IPS-15b (cell line): ENCODE data around the gene FAM120A.

ENCODE experiments used
- H3K27me3 ChIP-seq: one replicate; pipeline ENCODE4 v1.6.1; 2013; ENCODE audit warnings: low read length; ENCODE audit not compliant: control insufficient read depth, insufficient read depth
- H3K36me3 ChIP-seq: one replicate; pipeline ENCODE4 v1.6.1; 2013; ENCODE audit warnings: low read length; ENCODE audit not compliant: control insufficient read depth, insufficient read depth
- H3K4me1 ChIP-seq: one replicate; pipeline ENCODE4 v1.6.1; 2013; ENCODE audit warnings: mild to moderate bottlenecking, low read length; ENCODE audit not compliant: control insufficient read depth, insufficient read depth
- H3K4me3 ChIP-seq: one replicate; pipeline ENCODE4 v1.5.1; 2013; ENCODE audit warnings: low read depth, low read length
- H3K9ac ChIP-seq: one replicate; pipeline ENCODE4 v1.6.1; 2013; ENCODE audit warnings: low read depth, mild to moderate bottlenecking, low read length
- H3K9me3 ChIP-seq: one replicate; pipeline ENCODE4 v1.6.1; 2013; ENCODE audit warnings: mild to moderate bottlenecking, low read length; ENCODE audit not compliant: control insufficient read depth, insufficient read depth

FAM120A gene

DNA sequence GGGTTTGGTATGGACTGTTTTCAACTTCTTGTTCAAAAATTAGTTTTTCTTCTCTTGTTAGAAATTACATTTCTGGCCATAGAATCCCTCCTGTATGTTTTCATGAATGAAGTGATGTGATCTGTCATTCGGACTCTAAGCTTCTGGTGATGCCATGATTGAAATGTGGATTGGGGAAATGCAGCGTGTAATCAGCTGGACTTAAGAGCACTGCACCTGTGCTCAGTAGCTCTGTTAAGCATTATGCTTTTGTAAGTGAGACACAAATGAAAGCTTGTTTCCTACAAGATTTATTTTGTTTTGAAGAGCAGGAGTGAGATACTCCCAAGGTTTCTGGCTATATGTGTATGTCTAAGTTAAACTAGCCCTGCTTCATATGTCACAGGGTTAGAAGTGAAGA is 25.9 kb downstream of the FAM120A start:
- H3K9me3 ChIP-seq, result no peaks in the 10 kb centered on the region
- no peaks in the 10 kb centered on the region for H3K36me3 ChIP-seq
- peaks cover 3% of the 10 kb centered on the region for H3K4me1 ChIP-seq
- no peaks in the 10 kb centered on the region for H3K27me3 ChIP-seq
- no peak overlapping the region for H3K4me3 ChIP-seq
- H3K9ac ChIP-seq, result no peak overlapping the region

DNA sequence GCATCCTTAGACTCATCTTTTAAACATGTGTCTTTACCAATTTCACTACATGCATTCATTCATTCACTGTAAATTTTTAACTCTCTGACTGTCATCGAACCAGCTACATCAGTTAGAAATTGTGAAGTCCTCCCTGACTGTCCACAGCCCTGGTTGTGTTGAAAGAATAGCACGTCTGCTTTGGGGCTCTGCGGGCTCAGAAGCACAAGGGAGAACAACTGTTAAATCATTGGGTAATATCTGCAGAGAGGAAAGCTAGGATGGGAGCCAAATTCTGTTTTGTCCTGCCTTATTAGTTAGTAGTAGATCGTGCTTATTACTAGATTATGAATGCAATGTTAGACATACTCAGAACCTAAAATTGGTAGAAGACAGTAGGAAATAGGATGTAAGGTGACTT is 28.2 kb downstream of the FAM120A start:
- H3K4me3 ChIP-seq, result no peak overlapping the region
- H3K9ac ChIP-seq, result no peak overlapping the region
- no peaks in the 10 kb centered on the region for H3K9me3 ChIP-seq
- no peaks in the 10 kb centered on the region for H3K27me3 ChIP-seq
- H3K4me1 ChIP-seq, result peaks cover 3% of the 10 kb centered on the region
- no peaks in the 10 kb centered on the region for H3K36me3 ChIP-seq

DNA sequence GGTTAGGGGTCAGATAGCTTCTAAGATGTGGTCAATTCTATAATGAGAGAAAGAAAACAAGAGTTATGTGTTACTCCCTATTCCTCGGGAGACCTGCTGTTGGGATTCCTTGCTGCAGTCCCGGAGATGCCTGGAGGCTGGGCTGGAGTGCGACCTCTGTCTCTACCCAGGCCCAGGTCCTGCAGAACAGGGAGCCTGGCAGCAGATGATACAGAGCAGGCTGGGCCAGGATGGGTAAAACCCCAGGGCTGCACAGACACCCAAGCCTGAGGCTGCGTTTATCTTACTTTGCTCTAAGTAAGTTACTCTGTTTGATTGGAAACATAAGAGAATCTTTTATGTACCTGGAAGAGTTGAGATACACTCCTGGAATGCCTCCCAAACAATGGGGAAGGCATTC is 28.8 kb downstream of the FAM120A start:
- Histone ChIP-seq H3K4me3 (no peak overlapping the region), H3K9me3 (no peaks in the 10 kb centered on the region), H3K36me3 (no peaks in the 10 kb centered on the region), H3K27me3 (no peaks in the 10 kb centered on the region), H3K4me1 (peaks cover 3% of the 10 kb centered on the region), H3K9ac (no peak overlapping the region)

DNA sequence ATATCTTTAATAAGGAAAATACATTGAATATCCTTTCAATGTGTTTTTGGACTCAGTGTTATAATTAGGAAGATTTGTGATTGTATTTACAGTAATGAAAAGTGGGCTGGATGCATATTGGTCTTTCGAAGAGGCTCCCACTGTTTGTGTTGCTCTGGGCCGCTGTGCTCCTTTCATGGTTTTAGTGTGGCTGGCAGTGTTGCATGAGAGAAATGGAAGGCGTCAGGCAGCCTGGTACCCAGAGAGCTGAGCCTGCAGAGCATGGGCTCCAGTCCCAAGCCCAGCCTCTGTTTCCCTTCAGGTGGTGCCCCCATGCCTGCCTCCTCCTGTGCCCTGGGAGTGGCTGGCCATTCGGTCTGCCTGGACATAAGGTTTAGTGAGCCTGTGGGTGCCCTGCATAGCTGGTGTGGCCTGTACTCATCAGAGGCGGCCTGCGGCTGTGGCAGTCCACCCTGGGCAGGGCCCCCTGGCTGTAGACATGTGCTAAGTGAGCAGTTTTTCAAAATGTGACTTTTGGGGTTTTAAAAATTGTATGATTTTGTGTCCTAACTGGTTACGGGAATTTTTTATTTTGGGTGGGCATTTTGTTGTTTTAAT is 29.3 kb downstream of the FAM120A start:
- no peak overlapping the region for H3K9ac ChIP-seq
- H3K4me3 ChIP-seq, result no peak overlapping the region
- H3K27me3 ChIP-seq, result no peaks in the 10 kb centered on the region
- no peaks in the 10 kb centered on the region for H3K9me3 ChIP-seq
- no peaks in the 10 kb centered on the region for H3K36me3 ChIP-seq
- H3K4me1 ChIP-seq, result peaks cover 3% of the 10 kb centered on the region

DNA sequence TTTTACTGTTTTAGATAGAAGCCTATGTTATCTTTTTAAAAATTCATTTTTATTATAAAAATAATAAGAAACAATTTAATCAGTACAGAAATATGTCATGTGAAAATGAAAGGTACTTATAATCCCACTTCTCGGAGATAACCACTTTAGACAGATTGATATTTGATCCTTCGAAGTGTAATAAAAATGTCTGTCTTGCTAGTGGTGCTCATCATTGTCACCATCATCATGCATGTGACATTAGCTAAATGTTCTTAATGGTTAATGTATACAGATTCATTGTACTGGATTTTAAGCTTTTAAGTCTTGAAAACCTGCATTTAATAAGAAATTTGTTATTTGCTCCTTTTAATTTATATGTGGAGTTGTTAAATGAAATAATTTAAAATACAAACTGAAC is 32.0 kb downstream of the FAM120A start:
- Histone ChIP-seq H3K4me1 (peaks cover 3% of the 10 kb centered on the region), H3K9ac (no peak overlapping the region), H3K4me3 (no peak overlapping the region), H3K36me3 (no peaks in the 10 kb centered on the region), H3K27me3 (no peaks in the 10 kb centered on the region), H3K9me3 (no peaks in the 10 kb centered on the region)

DNA sequence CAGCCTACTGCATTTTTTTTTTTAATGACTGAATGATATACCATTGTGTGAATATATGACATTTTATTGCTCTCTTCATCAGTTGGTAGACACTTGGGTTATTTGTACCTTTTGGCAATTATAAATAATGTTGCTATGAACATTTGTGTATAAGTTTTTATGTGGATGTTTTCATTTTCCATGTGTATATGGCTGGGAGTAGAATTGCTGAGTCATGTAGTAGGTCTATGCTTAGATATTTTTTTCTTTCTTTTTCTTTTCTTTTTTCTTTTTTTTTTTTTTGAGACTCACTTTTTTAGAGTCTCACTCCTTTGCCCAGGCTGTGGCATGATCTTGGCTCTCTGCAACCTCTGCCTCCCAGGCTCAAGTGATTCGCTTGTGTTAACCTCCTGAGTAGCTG is 34.8 kb downstream of the FAM120A start:
- Histone ChIP-seq H3K36me3 (no peaks in the 10 kb centered on the region), H3K9ac (no peak overlapping the region), H3K4me1 (no peaks in the 10 kb centered on the region)

DNA sequence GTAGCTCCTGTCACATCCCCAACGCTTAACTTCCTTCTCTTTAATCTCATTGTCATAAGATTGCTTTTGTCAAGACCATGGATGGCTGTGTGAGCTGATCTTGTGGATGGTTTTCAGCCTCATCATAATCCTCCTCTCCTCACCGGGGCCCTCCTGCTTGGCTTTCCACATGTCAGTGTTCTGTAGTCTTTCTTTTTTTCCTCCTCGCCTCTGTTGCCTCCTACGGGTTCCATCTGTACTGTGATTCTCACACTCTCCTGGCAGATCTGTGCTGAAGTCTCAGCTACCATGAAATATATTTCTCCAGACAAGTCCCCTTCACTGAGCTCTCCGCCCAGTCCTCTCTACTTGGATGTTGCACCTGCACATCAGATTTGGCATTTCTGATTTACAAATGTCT is 36.8 kb downstream of the FAM120A start:
- Histone ChIP-seq H3K27me3 (no peaks in the 10 kb centered on the region), H3K4me3 (no peak overlapping the region), H3K9ac (no peak overlapping the region), H3K4me1 (no peaks in the 10 kb centered on the region), H3K36me3 (no peaks in the 10 kb centered on the region), H3K9me3 (no peaks in the 10 kb centered on the region)

More for the DNA sequence above, 34.8 kb downstream of the FAM120A start:
- H3K9me3 ChIP-seq, result no peaks in the 10 kb centered on the region
- H3K4me3 ChIP-seq, result no peak overlapping the region
- no peaks in the 10 kb centered on the region for H3K27me3 ChIP-seq

DNA sequence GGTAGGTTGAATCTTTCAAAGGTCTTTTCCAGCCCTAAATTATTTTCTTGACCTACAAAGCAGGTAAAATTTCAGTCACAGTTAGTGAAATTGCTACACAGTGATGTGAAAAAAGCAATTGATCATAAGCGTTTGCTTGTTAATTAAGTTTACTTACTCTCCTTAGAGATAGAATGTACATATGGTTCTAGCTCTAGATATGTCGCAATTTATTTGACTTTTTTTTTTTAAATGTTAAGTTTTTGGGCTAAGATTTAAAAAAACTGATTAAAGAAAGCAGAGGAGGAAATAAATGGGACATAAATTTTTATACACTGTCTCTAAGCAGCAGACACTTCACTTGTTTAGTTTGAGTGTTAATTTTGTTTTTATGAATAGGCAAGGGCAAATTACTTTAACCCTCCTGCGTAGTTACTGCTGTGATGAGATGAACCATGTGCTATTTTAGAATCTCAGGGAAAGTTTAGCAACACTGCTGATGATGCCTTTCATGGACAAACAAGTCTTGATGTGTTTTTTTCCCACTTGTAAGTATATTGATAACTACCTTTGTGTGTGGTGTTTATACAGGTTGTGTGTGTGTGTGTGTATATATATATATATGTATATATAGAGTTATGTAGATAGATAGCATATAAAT is 40.2 kb downstream of the FAM120A start:
- no peaks in the 10 kb centered on the region for H3K27me3 ChIP-seq
- no peak overlapping the region for H3K4me3 ChIP-seq
- no peak overlapping the region for H3K9ac ChIP-seq
- H3K9me3 ChIP-seq, result no peaks in the 10 kb centered on the region
- no peaks in the 10 kb centered on the region for H3K4me1 ChIP-seq
- H3K36me3 ChIP-seq, result peaks cover 9% of the 10 kb centered on the region

DNA sequence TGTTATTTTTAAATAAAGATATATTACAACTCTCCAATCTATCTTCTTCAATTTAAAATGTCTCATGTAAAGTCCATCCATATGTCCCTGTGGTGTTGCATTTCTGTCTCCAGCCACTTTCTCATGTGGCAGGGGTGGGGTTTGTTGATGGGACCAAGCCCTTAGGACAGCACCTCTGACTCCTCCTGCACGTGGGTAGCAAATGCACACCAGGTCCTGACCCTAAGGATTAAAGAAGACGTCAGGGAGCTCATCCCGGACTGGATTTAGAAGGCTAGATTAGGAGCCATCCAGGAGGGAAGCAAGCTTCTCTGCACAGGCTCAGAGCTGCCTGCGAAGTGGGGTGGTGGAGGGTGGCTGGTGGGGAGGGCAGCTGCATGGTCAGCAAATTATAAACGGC is 40.8 kb downstream of the FAM120A start:
- no peaks in the 10 kb centered on the region for H3K4me1 ChIP-seq
- H3K9me3 ChIP-seq, result no peaks in the 10 kb centered on the region
- H3K9ac ChIP-seq, result no peak overlapping the region
- H3K4me3 ChIP-seq, result no peak overlapping the region
- no peaks in the 10 kb centered on the region for H3K27me3 ChIP-seq
- peaks cover 9% of the 10 kb centered on the region for H3K36me3 ChIP-seq

DNA sequence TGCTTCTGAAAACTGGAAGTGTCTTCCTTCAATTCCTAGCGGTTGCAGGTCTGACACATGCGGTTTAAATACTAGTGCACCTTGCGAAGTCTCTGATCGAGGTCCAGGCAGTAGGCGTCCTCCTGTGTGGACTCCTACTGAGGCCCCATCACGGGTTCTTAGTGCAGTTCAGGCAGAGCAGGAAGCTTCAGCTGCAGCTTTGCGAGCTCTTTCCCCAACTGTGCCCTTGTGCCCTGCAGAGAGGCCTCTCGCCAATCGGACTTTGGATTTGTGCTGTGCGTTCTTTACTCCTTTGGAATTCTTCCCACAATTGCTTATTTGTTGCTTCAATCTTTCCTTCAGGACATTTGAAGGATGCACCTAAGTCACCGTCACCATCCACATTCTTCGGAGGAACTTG is 42.5 kb downstream of the FAM120A start:
- Histone ChIP-seq H3K36me3 (peaks cover 17% of the 10 kb centered on the region), H3K4me1 (no peaks in the 10 kb centered on the region), H3K9ac (no peak overlapping the region), H3K9me3 (no peaks in the 10 kb centered on the region), H3K4me3 (no peak overlapping the region), H3K27me3 (no peaks in the 10 kb centered on the region)

DNA sequence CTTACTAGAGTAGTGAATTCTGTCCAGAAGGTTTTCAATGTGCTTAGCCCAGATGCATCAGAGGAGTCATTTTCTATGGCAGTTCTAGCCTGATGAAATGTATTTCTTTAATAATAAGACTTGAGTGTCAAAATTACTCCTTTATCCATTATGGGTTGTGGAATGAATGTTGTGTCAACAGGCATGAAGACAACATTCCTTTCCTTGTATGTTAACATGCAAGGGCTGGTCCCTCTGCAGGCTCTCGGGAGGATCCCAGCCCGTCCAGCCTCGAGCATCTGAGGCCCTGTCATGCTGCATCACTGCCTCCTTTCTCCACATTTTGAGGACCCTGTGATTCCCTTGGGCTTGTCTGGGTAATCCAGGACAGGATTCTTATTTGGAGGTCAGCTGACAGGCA is 44.8 kb downstream of the FAM120A start:
- Histone ChIP-seq H3K9ac (no peak overlapping the region), H3K27me3 (no peaks in the 10 kb centered on the region), H3K4me3 (no peak overlapping the region), H3K4me1 (no peaks in the 10 kb centered on the region), H3K9me3 (no peaks in the 10 kb centered on the region), H3K36me3 (peaks cover 22% of the 10 kb centered on the region)

DNA sequence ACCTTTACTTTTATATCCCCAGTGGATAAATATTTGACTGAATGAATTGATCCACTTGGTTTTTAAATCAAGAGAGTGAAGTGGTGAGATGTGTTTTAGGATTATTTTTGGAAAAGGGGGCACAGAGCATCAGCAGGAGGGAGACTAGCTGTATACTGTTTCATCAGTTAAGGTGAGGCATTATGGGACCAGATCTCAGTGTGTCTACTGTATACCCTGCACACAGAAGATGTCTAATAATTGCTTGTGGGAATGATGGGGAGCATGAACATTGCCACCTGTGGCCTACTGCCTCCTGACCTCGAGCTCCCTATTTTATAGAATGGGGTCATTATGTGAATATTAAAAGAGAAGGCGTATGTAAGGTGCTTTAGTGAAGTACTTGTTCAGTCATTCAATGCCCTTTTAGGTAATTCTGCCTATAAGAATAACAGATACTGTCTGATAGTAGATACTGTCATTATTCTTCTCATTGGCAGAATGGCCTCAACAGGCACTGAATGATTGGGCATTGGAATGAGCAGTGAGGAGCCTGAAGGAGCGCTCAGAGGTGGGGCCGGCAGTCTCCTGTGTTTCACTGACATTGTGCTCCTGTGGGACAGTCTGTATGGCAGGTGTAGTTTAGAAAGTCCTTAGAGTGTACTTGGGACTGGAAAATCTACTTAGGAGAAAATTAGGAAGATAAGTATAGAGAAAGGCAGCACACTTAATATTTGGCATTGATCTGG is 49.2 kb downstream of the FAM120A start:
- Histone ChIP-seq H3K9ac (no peak overlapping the region), H3K27me3 (no peaks in the 10 kb centered on the region), H3K4me3 (no peak overlapping the region), H3K4me1 (no peaks in the 10 kb centered on the region), H3K36me3 (peaks cover 13% of the 10 kb centered on the region), H3K9me3 (no peaks in the 10 kb centered on the region)
